ENCODE measurements around the gene TMED9. TPM values are rescaled to one million over a fixed set of nuclear protein-coding genes. Genes with fewer than 3 reads are reported as not detected.
A peak's percentile ranks its signal among the peaks of the same experiment; 100 is the strongest.

The TMED9 gene
- total RNA-seq, 1 experiment from 2014 or later: 133 TPM

GRCh38 chr5:177592905-177593304 lies 902 bp downstream of the TMED9 start:
- H3K4me3 ChIP-seq (replicated peaks in 1 of 2; ENCODE audit: low read depth in 1 of 2, low read length in 2 of 2): peak overlapping the region; percentile 96
- H3K9ac ChIP-seq (ENCODE audit: low read length): peak overlapping the region; percentile 86
- H3K27ac ChIP-seq (ENCODE audit: low read depth, low read length): peak overlapping the region; percentile 54
- RAD21 ChIA-PET (ENCODE audit: low non-redundant PET in 1 of 2, low total read pairs in 2 of 2, uncharacterized antibody in 2 of 2, unreplicated experiment in 2 of 2): no interaction called here
- CTCF ChIA-PET: no interaction called here
- POLR2A ChIA-PET: interaction anchor here (2.1 kb wide), 1 partner anchor 11 kb away, joined by 6 read pairs; no protein-coding TSS in a partner anchor
- H3K27me3 ChIP-seq (ENCODE audit: insufficient read depth, low read length): 0 out of 2 replicates have a peak, but pooled peaks cover 6% of the 10 kb centered on the region
- no peaks in the 10 kb centered on the region for H4K20me1 ChIP-seq (ENCODE audit: insufficient read depth)
- peaks cover 0 to 14% of the 10 kb centered on the region in 2 experiments; a peak in 2 of 4 replicates for H3K4me1 ChIP-seq (ENCODE audit: control insufficient read depth in 1 of 2, insufficient read depth in 2 of 2, low read length in 2 of 2)
- ATAC-seq (no peak), DNase-seq (ENCODE audit: low read depth, low spot score) (no peak)
- no peaks in the 10 kb centered on the region for H3K9me2 ChIP-seq (ENCODE audit: insufficient read depth)
- intact Hi-C loops (cut with micrococcal nuclease): no loop called here
- BruUV-seq (replicated peaks): no TSS peak
- no peak overlapping the region for H2AFZ ChIP-seq (ENCODE audit: low read depth, low read length, poor library complexity, severe bottlenecking)
- TF ChIP-seq YY1 (IDR thresholded peaks at IDR 0.05; ENCODE audit: extremely low read depth, insufficient replicate concordance, low read depth, low read length): no peak
- no peak for TF ChIP-seq ZBTB33 (IDR thresholded peaks at IDR 0.05; ENCODE audit: extremely low read depth, insufficient replicate concordance, low read length)
- TF ChIP-seq, protein P1, sequence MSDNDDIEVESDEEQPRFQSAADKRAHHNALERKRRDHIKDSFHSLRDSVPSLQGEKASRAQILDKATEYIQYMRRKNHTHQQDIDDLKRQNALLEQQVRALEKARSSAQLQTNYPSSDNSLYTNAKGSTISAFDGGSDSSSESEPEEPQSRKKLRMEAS (IDR thresholded peaks at IDR 0.05): no peak
- TF ChIP-seq CEBPB (IDR thresholded peaks at IDR 0.05; ENCODE audit: low read depth): no peak
- TF ChIP-seq CTCF (IDR thresholded peaks at IDR 0.05 in 2 of 3, conservative IDR thresholded peaks at IDR 0.05 in 1 of 3; ENCODE audit: borderline replicate concordance in 1 of 3, insufficient read depth in 1 of 3, low read depth in 2 of 3, low read length in 2 of 3): no peak
- no peak for TF ChIP-seq ZFX (IDR thresholded peaks at IDR 0.05)
- no peak for TF ChIP-seq EZH2 (IDR thresholded peaks at IDR 0.05)
- TF ChIP-seq SRF (IDR thresholded peaks at IDR 0.05; ENCODE audit: low read depth): no peak
- no peak for TF ChIP-seq EGR1 (IDR thresholded peaks at IDR 0.05; ENCODE audit: low read depth)
- TF ChIP-seq TCF7L2 (IDR thresholded peaks at IDR 0.05; ENCODE audit: borderline replicate concordance, extremely low read depth, insufficient read depth, insufficient read length): no peak
- TF ChIP-seq, protein P2, sequence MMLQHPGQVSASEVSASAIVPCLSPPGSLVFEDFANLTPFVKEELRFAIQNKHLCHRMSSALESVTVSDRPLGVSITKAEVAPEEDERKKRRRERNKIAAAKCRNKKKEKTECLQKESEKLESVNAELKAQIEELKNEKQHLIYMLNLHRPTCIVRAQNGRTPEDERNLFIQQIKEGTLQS (IDR thresholded peaks at IDR 0.05): no peak
- TF ChIP-seq SP1 (IDR thresholded peaks at IDR 0.05; ENCODE audit: low read depth): no peak
- no peak for TF ChIP-seq POLR2A (IDR thresholded peaks at IDR 0.05; ENCODE audit: borderline replicate concordance, extremely low read depth, insufficient read depth, insufficient read length)
- no peak for TF ChIP-seq EZH2phosphoT487 (IDR thresholded peaks at IDR 0.05; ENCODE audit: borderline replicate concordance)
- TF ChIP-seq SIN3A (IDR thresholded peaks at IDR 0.05; ENCODE audit: low read depth): no peak
- TF ChIP-seq RAD21 (IDR thresholded peaks at IDR 0.05; ENCODE audit: low read depth): no peak
- no peak for TF ChIP-seq ELF1 (IDR thresholded peaks at IDR 0.05; ENCODE audit: borderline replicate concordance, low read depth)
- no peak for TF ChIP-seq POLR2AphosphoS5 (IDR thresholded peaks at IDR 0.05; ENCODE audit: low read depth, low read length)
- H3K36me3 ChIP-seq (ENCODE audit: control insufficient read depth in 1 of 2, insufficient read depth in 2 of 2, low read length in 2 of 2): peaks cover 25 to 26% of the 10 kb centered on the region in 2 experiments; a peak in 3 of 4 replicates
- no peaks in the 10 kb centered on the region for H3K9me3 ChIP-seq (ENCODE audit: control insufficient read depth in 1 of 2, insufficient read depth in 1 of 2, low read depth in 1 of 2, low read length in 2 of 2)
- peak overlapping the region; percentile 79 for H3K4me2 ChIP-seq (ENCODE audit: low read length)
- H3K79me2 ChIP-seq (ENCODE audit: insufficient read depth, low read length): peaks cover 24% of the 10 kb centered on the region
